ENCODE data around the gene ARHGEF33.
"Not testable (repeated sequence)": the region's sequence is repeated elsewhere in the genome, so short reads cannot be mapped to it uniquely, and the experiment has no call there.

The ARHGEF33 gene

DNA sequence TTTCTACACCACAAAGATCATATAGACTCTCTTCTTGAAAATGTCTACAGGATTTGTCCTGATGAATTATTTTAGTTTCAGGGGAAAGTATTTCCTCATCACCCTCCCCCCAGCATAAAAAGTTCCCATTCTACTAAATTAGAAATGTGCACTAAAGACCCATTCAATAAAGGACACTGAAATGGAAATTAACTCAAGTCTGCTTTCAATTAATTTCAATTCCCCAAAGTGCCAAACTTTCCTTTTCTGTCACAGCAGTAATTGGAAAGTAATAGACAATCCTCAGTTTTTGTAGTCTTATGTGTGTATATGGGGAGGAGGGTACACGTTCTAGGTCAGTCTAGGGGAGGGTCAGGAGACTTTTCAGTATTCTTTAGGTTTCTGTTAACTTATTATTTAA, 21.5 kb downstream of the ARHGEF33 start:
- DNase-seq: no peak

DNA sequence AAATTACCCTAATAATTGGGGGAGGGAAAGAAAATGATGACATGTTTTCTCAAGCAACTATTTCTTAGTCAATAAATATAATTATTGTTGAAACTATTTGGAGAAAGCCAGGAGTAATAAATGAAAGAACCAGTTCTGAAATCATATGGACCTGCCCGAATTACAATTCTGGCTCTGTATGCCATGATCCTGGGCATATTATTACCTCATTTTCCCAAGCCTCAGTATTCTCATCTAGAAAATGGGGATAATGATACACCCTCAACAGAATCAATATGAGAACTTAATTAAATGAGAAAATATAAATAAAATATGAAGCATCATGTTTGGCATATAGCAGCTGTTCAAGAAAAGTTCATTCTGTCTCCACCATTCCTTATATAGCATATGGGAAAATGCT, 22.9 kb downstream of the ARHGEF33 start:
- DNase-seq: no peak

DNA sequence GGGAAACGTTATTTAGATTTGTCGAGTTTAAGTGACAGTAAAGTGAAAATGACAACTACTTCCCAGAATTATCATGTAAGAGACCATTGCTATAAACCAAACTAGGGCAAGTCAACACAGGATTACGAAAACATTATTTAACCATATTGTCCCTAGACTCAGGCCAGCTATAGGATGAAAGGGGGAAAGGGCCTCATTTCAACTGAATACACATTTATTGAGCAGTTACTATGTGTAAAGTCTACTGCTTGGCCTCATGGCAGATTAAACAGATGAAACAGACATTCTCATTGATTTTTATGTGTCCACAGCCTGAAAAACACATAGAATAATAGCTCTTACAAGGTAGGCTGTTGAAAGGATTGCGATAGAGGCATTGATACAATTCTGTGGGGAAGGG, 32.7 kb downstream of the ARHGEF33 start:
- DNase-seq: no peak

DNA sequence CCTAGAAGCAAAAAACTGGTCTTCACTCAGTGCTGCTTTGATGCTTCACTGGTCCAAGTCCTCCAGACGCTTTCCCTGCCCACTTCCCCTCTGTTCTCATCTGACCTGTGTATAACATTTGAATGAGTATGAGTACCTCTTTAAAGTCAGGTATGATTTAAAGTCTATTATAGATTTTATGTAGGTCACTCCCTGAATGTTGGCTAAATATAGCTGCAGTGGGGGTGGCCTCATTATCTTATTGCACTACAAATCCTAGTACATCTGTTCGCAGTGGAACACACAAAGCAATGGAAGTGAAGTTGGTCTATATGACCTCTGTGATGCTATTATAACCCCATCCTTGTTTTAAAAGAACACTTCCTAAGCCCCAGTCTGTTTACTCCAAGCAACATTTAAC, 33.2 kb downstream of the ARHGEF33 start:
- DNase-seq: no peak

- DNase-seq: no peak
Measured at GRCh38 chr2:38925982-38926381, 36.3 kb downstream of the ARHGEF33 start.

- no peak for DNase-seq
Measured at GRCh38 chr2:38930600-38930999, 40.9 kb downstream of the ARHGEF33 start.

- no peak for DNase-seq
Measured at GRCh38 chr2:38932586-38932985, 42.9 kb downstream of the ARHGEF33 start.

DNA sequence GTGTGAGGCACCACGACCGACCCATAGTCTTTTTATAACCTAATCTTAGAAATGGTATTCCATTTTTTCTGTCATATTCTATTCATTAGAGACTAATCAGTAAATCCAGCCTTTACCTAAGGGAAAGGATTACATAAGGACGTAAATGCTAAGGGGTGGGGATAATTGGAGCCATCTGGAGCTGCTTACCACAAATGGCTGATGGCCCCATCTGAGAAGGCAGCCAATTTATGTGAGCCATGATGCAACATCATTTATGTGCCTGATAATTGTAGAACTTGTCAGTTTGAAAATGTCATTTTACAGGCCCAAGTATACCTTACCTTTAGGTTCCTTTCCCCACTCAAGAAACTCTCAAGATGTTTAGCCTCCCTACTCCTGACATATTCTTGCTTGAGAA, 44.0 kb downstream of the ARHGEF33 start:
- DNase-seq: no peak

DNA sequence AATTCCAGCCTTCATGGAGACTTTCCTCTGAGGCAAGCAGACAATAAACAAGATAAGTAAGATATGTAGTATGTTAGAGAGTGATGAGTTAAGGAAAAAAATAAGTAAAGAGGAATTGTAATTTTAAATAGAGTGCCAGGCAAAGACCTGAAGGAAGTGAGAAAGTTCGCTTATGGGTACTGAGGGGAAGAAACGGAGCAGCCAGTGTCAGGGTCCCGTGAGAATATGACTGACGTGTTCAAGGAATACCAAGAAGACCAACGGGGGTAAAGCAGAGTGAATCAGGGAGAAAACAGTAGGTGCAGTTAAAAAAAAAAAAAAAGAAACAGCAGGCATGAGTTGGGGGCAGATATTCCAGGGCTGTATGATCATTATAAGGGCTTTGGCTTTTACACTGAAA, 45.1 kb downstream of the ARHGEF33 start:
- DNase-seq: no peak

DNA sequence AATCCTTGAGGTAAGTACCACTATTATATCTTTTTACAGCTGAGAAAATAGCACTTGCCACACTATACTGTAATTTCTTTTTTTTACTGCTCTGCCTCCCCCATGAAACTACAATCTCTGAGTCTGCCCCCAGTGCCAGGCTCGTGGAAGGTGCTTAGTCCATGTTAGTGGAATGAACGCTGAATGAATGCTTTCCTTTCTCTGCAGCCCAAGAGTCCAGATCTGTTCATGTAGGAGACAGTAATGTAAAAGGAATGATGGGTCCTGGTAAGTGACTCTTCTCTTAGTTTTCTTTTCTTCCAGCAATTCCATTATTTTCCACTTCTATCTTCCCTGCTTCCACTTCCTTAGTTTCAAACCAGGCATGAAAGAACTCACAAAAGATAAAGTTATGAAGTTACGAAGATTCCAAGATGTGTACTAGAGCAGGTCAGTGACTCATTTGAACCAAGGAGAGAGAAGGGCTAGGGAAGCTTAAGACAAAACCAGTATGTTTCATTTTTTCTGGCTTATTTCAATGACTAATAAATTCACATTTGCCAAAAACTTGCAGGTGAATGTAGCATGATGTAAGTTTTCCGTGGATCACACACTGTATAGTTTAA, 46.0 kb downstream of the ARHGEF33 start:
- no peak for DNase-seq

GRCh38 chr2:38936516-38936915, 46.8 kb downstream of the ARHGEF33 start:
- DNase-seq: not testable (repeated sequence)

- no peak for DNase-seq
Measured at GRCh38 chr2:38937548-38937947, 47.9 kb downstream of the ARHGEF33 start.

DNA sequence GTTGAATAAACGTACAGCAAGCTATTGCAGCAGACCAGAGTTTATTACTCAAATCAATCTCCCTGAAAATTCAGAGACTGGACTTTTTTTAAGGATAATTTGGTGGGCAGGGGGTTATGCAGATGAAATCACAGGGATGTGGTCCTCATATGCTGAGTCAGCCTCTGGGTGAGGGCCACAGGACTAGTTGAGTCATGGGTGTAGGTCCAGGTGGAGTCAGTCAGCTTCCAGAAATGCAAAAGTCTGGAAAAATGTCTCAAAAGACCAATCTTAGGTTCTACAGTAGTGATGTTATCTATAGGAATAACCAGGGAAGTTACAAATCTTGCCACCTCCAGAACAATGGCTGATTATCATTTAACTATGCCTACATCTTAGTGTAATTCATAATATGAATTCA, 51.1 kb downstream of the ARHGEF33 start:
- no peak for DNase-seq

DNA sequence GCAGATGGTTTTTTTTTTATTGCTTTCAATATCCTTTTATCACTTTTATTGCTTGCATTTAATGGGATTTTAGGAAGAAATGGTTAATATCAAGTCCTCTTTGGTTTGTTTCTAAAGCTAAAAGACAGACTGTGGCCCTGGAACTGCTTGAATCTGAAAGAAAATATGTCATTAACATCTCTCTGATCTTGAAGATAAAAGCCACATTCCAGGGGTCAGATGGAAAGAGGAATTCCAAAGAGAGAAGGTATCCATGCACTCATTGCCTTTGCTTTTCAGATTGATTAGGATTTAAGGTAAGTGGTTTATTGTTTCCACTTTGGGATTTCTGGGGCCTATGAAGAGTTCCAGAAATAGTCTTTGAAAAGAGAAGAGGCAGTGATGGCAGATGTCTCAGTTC, 54.1 kb downstream of the ARHGEF33 start:
- DNase-seq: no peak

- no peak for DNase-seq
Measured at GRCh38 chr2:38945372-38945771, 55.7 kb downstream of the ARHGEF33 start.

GRCh38 chr2:38945911-38946310, 56.2 kb downstream of the ARHGEF33 start:
- DNase-seq: no peak

DNA sequence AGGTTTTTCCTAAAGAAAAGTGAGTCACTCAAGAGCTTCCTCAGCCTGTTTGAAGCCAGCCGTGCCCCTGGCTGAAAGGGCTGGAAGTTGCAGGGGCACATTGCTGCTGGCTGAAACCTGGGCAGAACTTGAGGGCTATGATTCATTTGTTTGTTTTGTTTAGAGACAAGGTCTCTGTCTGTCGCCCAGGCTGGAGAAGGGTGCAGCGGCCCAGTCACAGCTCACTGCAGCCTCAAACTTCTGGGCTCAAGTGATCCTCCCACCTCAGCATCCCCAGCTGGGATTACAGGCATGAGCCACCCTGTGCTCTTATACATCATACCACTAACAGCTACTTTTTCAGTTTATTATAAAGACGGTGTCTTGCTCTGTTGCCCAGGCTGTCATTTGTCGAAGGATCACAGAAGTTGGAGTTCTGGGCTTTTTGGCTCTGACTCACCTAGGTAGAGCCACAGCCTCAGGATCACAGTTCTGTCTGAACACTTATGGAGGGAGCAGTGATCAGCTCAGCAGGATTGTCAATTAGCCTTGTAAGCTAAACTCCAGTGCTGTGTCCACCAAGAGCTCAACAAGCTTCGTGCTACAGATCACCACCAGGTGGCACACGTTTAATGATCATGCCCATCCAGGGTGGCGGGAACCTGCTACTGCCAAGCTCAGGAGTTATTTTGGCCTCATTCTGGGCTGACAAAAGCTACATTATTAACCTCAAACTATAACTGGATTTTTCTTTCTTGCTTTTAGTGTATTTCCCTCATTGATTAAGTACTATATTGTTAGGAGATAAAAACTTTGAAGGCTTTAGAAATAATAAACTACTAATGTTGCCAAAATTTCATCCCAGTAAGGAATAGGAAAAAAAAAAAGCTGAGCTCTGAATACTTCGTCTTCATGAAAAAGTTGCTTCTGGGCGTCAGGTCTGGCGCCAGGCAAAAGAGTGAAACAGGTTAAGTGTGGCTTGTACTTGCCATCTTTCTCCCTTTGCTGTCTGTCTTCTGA, 57.9 kb downstream of the ARHGEF33 start:
- DNase-seq: peak; percentile 69

DNA sequence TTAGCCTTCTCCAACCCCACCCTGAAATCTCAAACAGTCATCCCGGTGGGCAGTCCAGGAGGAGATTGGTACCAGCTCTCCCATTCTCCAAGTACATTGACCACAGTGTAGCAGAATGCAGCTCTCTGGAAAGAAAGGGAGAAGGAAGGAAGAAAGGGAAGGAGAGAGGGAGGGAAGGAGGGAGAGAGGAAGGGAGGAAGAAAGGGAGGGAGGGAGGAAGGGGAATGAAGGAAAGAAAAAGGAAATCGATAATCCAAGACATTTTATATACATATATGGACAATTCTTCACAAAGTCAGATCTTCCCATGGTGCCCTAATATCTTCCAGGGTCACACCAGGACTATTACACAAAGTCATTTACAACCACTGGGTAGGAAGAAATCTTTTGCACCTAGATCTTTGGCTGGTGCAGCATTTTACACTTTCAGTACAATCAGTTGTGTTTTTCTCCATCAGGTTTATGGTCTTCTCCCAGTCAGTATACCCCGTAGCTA, 58.8 kb downstream of the ARHGEF33 start:
- no peak for DNase-seq

- no peak for DNase-seq
Measured at GRCh38 chr2:38948995-38949394, 59.3 kb downstream of the ARHGEF33 start.

DNA sequence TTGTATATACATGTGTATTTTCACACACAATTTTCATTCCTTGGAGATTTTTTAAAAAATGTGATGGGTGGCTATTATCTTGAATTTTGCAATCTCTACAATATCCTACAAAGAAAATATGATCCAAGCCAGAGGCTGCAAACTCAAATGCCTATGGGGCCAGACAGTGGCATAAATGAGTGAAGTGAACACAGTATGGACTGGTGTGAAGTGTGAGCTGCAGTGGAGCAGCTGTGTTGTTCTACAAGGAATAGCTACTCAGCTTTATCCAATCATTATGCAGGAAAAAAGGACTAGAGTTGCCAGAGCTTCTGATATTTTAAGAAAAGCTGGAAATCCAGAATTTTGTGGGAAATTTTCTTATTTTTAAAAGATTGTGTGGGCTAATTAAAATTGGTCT, 62.1 kb downstream of the ARHGEF33 start:
- no peak for DNase-seq

GRCh38 chr2:38957972-38958371, 68.3 kb downstream of the ARHGEF33 start:
- DNase-seq: no peak

DNA sequence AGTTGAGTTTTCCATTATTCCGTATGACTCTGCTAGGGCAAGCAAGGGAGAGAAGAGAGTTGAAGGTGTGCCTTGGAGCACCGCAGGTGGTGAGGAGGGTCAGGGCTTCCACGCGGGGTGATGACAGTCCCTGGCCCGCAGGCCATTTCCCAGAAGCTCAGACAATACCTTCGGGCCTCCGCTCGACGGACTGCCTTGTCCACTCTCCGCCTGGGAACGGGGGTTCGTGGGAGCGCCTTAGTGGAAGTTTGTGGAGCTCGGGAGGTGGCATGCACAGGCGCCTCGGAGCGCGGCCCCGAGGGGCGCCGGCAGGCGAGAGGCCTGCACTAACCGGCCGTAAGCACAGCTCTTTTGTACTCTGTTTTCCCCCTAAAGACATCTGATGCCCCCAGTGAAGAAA, 69.8 kb downstream of the ARHGEF33 start:
- no peak for DNase-seq

DNA sequence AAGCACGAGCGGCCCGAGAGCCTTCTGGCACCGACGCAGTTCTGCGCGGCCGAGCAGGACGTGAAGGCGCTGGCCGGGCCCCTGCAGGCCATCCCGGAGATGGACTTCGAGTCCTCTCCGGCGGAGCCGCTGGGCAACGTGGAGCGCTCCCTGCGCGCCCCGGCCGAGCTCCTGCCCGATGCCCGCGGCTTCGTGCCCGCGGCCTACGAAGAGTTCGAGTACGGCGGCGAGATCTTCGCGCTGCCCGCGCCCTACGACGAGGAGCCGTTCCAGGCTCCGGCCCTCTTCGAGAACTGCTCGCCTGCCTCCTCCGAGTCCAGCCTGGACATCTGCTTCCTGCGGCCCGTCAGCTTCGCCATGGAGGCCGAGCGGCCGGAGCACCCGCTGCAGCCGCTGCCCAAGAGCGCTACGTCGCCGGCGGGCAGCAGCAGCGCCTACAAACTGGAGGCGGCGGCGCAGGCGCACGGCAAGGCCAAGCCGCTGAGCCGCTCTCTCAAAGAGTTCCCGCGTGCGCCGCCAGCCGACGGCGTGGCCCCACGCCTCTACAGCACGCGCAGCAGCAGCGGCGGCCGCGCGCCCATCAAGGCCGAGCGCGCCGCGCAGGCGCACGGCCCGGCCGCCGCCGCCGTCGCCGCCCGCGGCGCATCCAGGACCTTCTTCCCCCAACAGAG, 70.4 kb downstream of the ARHGEF33 start:
- peak; percentile 63 for DNase-seq
